ENCODE data around the gene USP19. TPM values are rescaled to one million over a fixed set of nuclear protein-coding genes. Genes with fewer than 3 reads are reported as not detected.

The USP19 gene
- total and polyA plus RNA-seq, 2 of the 8 experiments (the other 6 are each of a cell fraction or from before 2014, with no cell fraction given), result 46.4 to 65.8 TPM

DNA sequence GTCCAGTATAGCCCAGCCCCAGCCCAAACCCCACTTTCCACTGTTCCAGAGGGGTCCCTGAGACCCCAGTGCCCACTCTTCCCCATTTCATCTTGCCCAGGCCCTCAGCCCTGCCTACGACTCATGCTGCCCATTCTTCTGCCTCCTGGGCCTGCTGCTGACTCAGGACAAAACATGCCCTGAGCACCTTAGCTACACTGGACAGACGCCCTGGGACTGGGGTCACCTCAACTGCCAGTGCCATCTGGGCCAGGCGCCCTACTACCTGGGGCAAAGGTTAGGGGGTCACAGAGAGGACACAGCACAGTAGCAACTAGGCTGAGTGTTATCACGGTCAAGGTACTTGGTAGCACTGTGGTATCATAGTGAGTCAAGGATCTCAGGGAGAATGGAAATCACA lies 14.9 kb upstream of the USP19 start:
- no peak overlapping the region for H3K23ac ChIP-seq (ENCODE audit: insufficient read length)
- no peak for DNase-seq (ENCODE audit: low read depth in 1 of 2, low spot score in 2 of 2)
- H3K4me1 ChIP-seq (replicated peaks in 1 of 4; ENCODE audit: control insufficient read depth in 3 of 4, insufficient read depth in 4 of 4, low read length in 3 of 4), result peaks cover 0 to 8% (median 7%) of the 10 kb centered on the region in 4 experiments; a peak in 6 of 7 replicates
- H4K8ac ChIP-seq (ENCODE audit: extremely low read depth, insufficient read depth, low read length), result peak overlapping the region; percentile 83; the same call in 1 of the 2 replicates
- POLR2A ChIA-PET (ENCODE audit: partially characterized antibody), result interaction anchor here (1.2 to 1.8 kb wide), 4 partner anchors 14 to 42 kb away, joined by 3 to 8 read pairs (median 4); partner anchors contain the start of gene USP19
- no peak overlapping the region for H3K4me2 ChIP-seq (ENCODE audit: insufficient read depth in 1 of 2, low read depth in 2 of 2, low read length in 2 of 2)
- H3K4me3 ChIP-seq (ENCODE audit: extremely low read depth in 1 of 4, insufficient read depth in 2 of 4, low read depth in 3 of 4, low read length in 4 of 4), result no peak overlapping the region
- no peak overlapping the region for H3K18ac ChIP-seq (ENCODE audit: extremely low read depth, low read length)
- no peak overlapping the region for H3K14ac ChIP-seq (ENCODE audit: insufficient read length)
- no peak overlapping the region for H4K91ac ChIP-seq (replicated peaks; ENCODE audit: insufficient read length, low read length)
- no peaks in the 10 kb centered on the region for H3K79me2 ChIP-seq (ENCODE audit: control insufficient read depth in 1 of 2, insufficient read depth in 2 of 2, low read length in 2 of 2)
- WGBS, 2 experiments (ENCODE audit: extremely low coverage in 1 of 2, insufficient coverage in 1 of 2, insufficient read length in 1 of 2, insufficient replicate concordance in 2 of 2, low coverage in 1 of 2, low lambda C conversion rate in 2 of 2, missing lambda C conversion rate in 1 of 2), result 79% methylated on average over 4 of the region's 4 CpGs; no CpG with 5 or more reads in 1 of the 2 experiments
- H2BK20ac ChIP-seq (ENCODE audit: low read length), result no peak overlapping the region
- no peak overlapping the region for H4K5ac ChIP-seq (ENCODE audit: insufficient read length, low read depth, low read length)
- peaks cover 0 to 1% of the 10 kb centered on the region in 2 experiments for H4K20me1 ChIP-seq (replicated peaks in 1 of 2; ENCODE audit: control insufficient read depth in 1 of 2, insufficient read depth in 2 of 2, low read length in 2 of 2)
- no peak overlapping the region for H2BK5ac ChIP-seq (ENCODE audit: low read depth, low read length)
- 0 out of 2 replicates have a peak overlapping the region, but pooled peaks have one; percentile 49 for H2AK5ac ChIP-seq (ENCODE audit: low read depth, low read length)
- TF ChIP-seq CHD1 (IDR thresholded peaks at IDR 0.05; ENCODE audit: low read depth, low read length), result no peak
- TF ChIP-seq RBBP5 (IDR thresholded peaks at IDR 0.05; ENCODE audit: borderline replicate concordance, low read depth, low read length), result no peak
- TF ChIP-seq, protein P1, sequence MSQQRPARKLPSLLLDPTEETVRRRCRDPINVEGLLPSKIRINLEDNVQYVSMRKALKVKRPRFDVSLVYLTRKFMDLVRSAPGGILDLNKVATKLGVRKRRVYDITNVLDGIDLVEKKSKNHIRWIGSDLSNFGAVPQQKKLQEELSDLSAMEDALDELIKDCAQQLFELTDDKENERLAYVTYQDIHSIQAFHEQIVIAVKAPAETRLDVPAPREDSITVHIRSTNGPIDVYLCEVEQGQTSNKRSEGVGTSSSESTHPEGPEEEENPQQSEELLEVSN (IDR thresholded peaks at IDR 0.05), result no peak
- no peak for TF ChIP-seq POU5F1 (IDR thresholded peaks at IDR 0.05; ENCODE audit: low read depth, low read length)
- no peak for TF ChIP-seq RXRA (IDR thresholded peaks at IDR 0.05; ENCODE audit: insufficient read depth, low read depth, low read length)
- peak overlapping the region; percentile 46; the same call in 1 of the 2 replicates for H2BK15ac ChIP-seq (ENCODE audit: low read length)
- 0 out of 2 replicates have a peak, but pooled peaks cover 4% of the 10 kb centered on the region for H3K79me1 ChIP-seq (ENCODE audit: low read depth, low read length)
- H3K9me3 ChIP-seq (ENCODE audit: insufficient read depth in 2 of 2, low read depth in 1 of 2, low read length in 1 of 2), result no peaks in the 10 kb centered on the region
- H2BK120ac ChIP-seq (replicated peaks; ENCODE audit: low read depth, low read length), result no peak overlapping the region
- H3K36me3 ChIP-seq (ENCODE audit: control insufficient read depth in 2 of 4, insufficient read depth in 4 of 4, low read length in 3 of 4), result no peaks in the 10 kb centered on the region
- H3K27me3 ChIP-seq (replicated peaks in 1 of 4; ENCODE audit: control insufficient read depth in 3 of 4, extremely low read depth in 1 of 4, insufficient read depth in 3 of 4, low read length in 3 of 4), result no peaks in the 10 kb centered on the region; a peak in 2 of 7 replicates
- no peak overlapping the region for H2BK12ac ChIP-seq (ENCODE audit: low read depth, low read length)
- no peak overlapping the region for H2AFZ ChIP-seq (ENCODE audit: low read length)
- H3K27ac ChIP-seq (ENCODE audit: low read depth, low read length), result no peak overlapping the region
- H3K9ac ChIP-seq (replicated peaks in 1 of 4; ENCODE audit: extremely low read depth in 1 of 4, low read depth in 3 of 4, low read length in 3 of 4), result no peak overlapping the region
- CTCF ChIA-PET (ENCODE audit: partially characterized antibody), result interaction anchor here (1.1 to 5.5 kb wide), 3 partner anchors 14 to 28 kb away, joined by 4 to 43 read pairs (median 4); partner anchors contain the start of gene USP19
- no peak overlapping the region for H3K4ac ChIP-seq (replicated peaks; ENCODE audit: insufficient read length, low read depth, low read length)
- H3K56ac ChIP-seq (replicated peaks; ENCODE audit: insufficient read length, low read depth, low read length), result no peak overlapping the region
- peaks cover 12% of the 10 kb centered on the region for H3K23me2 ChIP-seq (ENCODE audit: low read depth, low read length)
- no peak for FAIRE-seq
